Osteoblast (primary cell): Measurements from ENCODE around the gene PAK4. TPM values are rescaled to one million over a fixed set of nuclear protein-coding genes. Genes with fewer than 3 reads are reported as not detected.

ENCODE experiments used
- DNase-seq: peaks from one replicate; pipeline ENCODE4 v3.0.0; 2011; ENCODE audit warnings: low spot score, mixed read lengths; ENCODE audit not compliant: insufficient read length; ENCODE audit errors: missing footprints
- H2AFZ ChIP-seq: 2 replicates; pipeline ENCODE4 v1.6.0; 2011; ENCODE audit warnings: mild to moderate bottlenecking, low read length
- H3K27ac ChIP-seq: 2 replicates; pipeline ENCODE4 v1.5.1; 2011; ENCODE audit warnings: mild to moderate bottlenecking, low read depth, low read length, moderate library complexity
- H3K27me3 ChIP-seq: 2 replicates; pipeline ENCODE4 v1.6.0; 2012; ENCODE audit warnings: mild to moderate bottlenecking, control low read depth, inconsistent platforms, low read length, moderate library complexity; ENCODE audit not compliant: insufficient read depth
- H3K36me3 ChIP-seq: 2 replicates; pipeline ENCODE4 v1.5.1; 2011; ENCODE audit warnings: mild to moderate bottlenecking, low read length, control low read depth, moderate library complexity; ENCODE audit not compliant: insufficient read depth
- H3K4me1 ChIP-seq: 2 replicates; pipeline ENCODE4 v1.5.1; 2011; ENCODE audit warnings: mild to moderate bottlenecking, low read length, control low read depth, moderate library complexity; ENCODE audit not compliant: insufficient read depth
- H3K4me2 ChIP-seq: 2 replicates; pipeline ENCODE4 v1.6.0; 2011; ENCODE audit warnings: mild to moderate bottlenecking, low read length; ENCODE audit not compliant: insufficient read depth
- H3K4me3 ChIP-seq: fragments of 200-600 bp; sonication (generic); 3 replicates; pipeline ENCODE4 v1.5.1; 2012; ENCODE audit warnings: mild to moderate bottlenecking, low read length, inconsistent platforms; ENCODE audit not compliant: insufficient read depth
- H3K79me2 ChIP-seq: 2 replicates; pipeline ENCODE4 v1.6.0; 2012; ENCODE audit warnings: mild to moderate bottlenecking, low read length, control low read depth, inconsistent platforms; ENCODE audit not compliant: insufficient read depth
- H3K9me3 ChIP-seq: 2 replicates; pipeline ENCODE4 v1.5.1; 2011; ENCODE audit warnings: low read depth, low read length, control low read depth
- H4K20me1 ChIP-seq: 2 replicates; pipeline ENCODE4 v1.6.0; 2012; ENCODE audit warnings: mild to moderate bottlenecking, low read length, control low read depth; ENCODE audit not compliant: insufficient read depth
- total RNA-seq: library from RNA; depleted of rRNA; stranded (reverse); fragments of >200 nt; gene quantifications from 2 replicates; pipeline ENCODE4 v1.2.3, GENCODE V29; 2012
- TF ChIP-seq, protein P1 (sequence below): IDR thresholded peaks from 2 replicates; pipeline ENCODE4 v1.5.1; 2011; ENCODE audit warnings: mild to moderate bottlenecking, low read depth, low read length, moderate library complexity; ENCODE audit errors: extremely low read depth

The PAK4 gene
- total RNA-seq, 1 donor, result 9.4 TPM

DNA sequence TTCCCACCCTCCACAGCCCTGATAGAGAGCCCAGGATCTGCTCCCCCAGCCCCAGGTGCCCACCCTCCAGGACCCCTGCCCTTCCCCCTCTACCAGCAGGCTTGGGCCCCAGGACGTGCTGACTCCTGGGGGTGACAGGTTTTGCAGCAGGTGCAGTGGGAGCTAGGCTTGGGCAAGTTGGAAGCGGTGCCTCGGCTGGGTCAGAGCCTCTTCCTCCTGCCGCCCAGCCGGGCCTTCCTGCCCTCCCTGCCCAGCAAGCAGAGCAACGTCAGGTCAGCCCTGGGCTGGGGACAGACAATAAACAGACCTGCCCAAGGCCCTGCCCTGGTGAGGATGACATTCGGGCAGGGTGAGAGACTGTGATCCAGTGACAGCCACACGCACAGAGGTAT lies 62.0 kb downstream of the PAK4 start:
- H3K27me3 ChIP-seq, result peaks cover 9% of the 10 kb centered on the region
- no peaks in the 10 kb centered on the region for H3K79me2 ChIP-seq
- H3K36me3 ChIP-seq, result no peaks in the 10 kb centered on the region
- H4K20me1 ChIP-seq, result no peaks in the 10 kb centered on the region
- H2AFZ ChIP-seq, result no peak overlapping the region
- no peak overlapping the region for H3K4me3 ChIP-seq
- DNase-seq, result no peak
- H3K4me2 ChIP-seq, result no peak overlapping the region
- H3K27ac ChIP-seq, result no peak overlapping the region
- H3K9me3 ChIP-seq, result no peaks in the 10 kb centered on the region
- no peaks in the 10 kb centered on the region for H3K4me1 ChIP-seq
- TF ChIP-seq, protein P1, sequence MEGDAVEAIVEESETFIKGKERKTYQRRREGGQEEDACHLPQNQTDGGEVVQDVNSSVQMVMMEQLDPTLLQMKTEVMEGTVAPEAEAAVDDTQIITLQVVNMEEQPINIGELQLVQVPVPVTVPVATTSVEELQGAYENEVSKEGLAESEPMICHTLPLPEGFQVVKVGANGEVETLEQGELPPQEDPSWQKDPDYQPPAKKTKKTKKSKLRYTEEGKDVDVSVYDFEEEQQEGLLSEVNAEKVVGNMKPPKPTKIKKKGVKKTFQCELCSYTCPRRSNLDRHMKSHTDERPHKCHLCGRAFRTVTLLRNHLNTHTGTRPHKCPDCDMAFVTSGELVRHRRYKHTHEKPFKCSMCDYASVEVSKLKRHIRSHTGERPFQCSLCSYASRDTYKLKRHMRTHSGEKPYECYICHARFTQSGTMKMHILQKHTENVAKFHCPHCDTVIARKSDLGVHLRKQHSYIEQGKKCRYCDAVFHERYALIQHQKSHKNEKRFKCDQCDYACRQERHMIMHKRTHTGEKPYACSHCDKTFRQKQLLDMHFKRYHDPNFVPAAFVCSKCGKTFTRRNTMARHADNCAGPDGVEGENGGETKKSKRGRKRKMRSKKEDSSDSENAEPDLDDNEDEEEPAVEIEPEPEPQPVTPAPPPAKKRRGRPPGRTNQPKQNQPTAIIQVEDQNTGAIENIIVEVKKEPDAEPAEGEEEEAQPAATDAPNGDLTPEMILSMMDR, result no peak

DNA sequence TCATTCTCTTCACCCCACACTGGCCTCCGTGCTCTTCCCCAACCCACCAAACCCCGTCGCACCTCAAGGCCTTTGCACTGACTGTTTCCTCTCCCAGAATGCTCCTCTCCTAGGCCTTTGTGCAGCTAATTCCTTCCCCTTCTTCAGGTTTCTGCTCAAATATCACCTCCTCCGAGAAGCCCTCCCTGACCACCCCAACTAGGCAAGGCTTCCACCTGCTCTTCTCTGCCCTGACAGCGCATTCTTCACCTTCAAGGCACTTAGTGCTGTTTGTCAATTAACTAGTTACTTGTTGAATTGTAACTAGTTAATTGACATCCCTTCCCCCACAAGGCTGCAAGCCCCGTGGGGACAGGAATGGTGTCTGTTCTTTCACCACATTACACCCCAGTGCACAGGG lies 63.4 kb downstream of the PAK4 start:
- peaks cover 9% of the 10 kb centered on the region for H3K27me3 ChIP-seq
- H3K36me3 ChIP-seq, result no peaks in the 10 kb centered on the region
- H3K4me3 ChIP-seq, result no peak overlapping the region
- no peak overlapping the region for H3K4me2 ChIP-seq
- H2AFZ ChIP-seq, result no peak overlapping the region
- TF ChIP-seq, protein P1, result no peak
- DNase-seq, result no peak
- H3K79me2 ChIP-seq, result no peaks in the 10 kb centered on the region
- H4K20me1 ChIP-seq, result no peaks in the 10 kb centered on the region
- no peak overlapping the region for H3K27ac ChIP-seq
- H3K9me3 ChIP-seq, result no peaks in the 10 kb centered on the region
- no peaks in the 10 kb centered on the region for H3K4me1 ChIP-seq

GRCh38 chr19:39190768-39191167 lies 65.2 kb downstream of the PAK4 start:
- H3K27me3 ChIP-seq, result peaks cover 19% of the 10 kb centered on the region
- no peaks in the 10 kb centered on the region for H3K4me1 ChIP-seq
- H3K4me3 ChIP-seq, result no peak overlapping the region
- no peaks in the 10 kb centered on the region for H3K36me3 ChIP-seq
- no peak overlapping the region for H3K27ac ChIP-seq
- no peaks in the 10 kb centered on the region for H4K20me1 ChIP-seq
- no peaks in the 10 kb centered on the region for H3K79me2 ChIP-seq
- TF ChIP-seq, protein P1, result no peak
- DNase-seq, result no peak
- no peak overlapping the region for H2AFZ ChIP-seq
- H3K4me2 ChIP-seq, result no peak overlapping the region
- H3K9me3 ChIP-seq, result no peaks in the 10 kb centered on the region

GRCh38 chr19:39192846-39193245 lies 67.3 kb downstream of the PAK4 start:
- DNase-seq, result peak; percentile 69
- Histone ChIP-seq H3K4me3 (no peak overlapping the region), H3K4me2 (no peak overlapping the region), H3K4me1 (no peaks in the 10 kb centered on the region), H3K79me2 (no peaks in the 10 kb centered on the region), H2AFZ (no peak overlapping the region), H3K36me3 (no peaks in the 10 kb centered on the region), H4K20me1 (no peaks in the 10 kb centered on the region), H3K27ac (no peak overlapping the region), H3K9me3 (no peaks in the 10 kb centered on the region), H3K27me3 (peaks cover 39% of the 10 kb centered on the region)
- TF ChIP-seq, protein P1, result no peak
